Astrocyte (in vitro differentiated cells and primary cell): Measurements from ENCODE around the gene ADIPOQ.

Experiments used
- EZH2 ChIP-seq: IDR thresholded peaks from 2 replicates; pipeline ENCODE4 v1.6.1; 2012; ENCODE audit warnings: mild to moderate bottlenecking, low read length, inconsistent platforms; ENCODE audit not compliant: insufficient read depth
- TF ChIP-seq, protein P1 (sequence below): IDR thresholded peaks from 2 replicates; pipeline ENCODE4 v1.5.1; 2011; ENCODE audit warnings: low read depth, mild to moderate bottlenecking, inconsistent platforms, low read length, moderate library complexity; ENCODE audit not compliant: insufficient read depth

DNA sequence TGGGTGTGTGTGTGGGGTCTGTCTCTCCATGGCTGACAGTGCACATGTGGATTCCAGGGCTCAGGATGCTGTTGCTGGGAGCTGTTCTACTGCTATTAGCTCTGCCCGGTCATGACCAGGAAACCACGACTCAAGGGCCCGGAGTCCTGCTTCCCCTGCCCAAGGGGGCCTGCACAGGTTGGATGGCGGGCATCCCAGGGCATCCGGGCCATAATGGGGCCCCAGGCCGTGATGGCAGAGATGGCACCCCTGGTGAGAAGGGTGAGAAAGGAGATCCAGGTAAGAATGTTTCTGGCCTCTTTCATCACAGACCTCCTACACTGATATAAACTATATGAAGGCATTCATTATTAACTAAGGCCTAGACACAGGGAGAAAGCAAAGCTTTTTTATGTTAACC, 10.5 kb downstream of the ADIPOQ start:
- TF ChIP-seq EZH2, result no peak
- TF ChIP-seq, protein P1, sequence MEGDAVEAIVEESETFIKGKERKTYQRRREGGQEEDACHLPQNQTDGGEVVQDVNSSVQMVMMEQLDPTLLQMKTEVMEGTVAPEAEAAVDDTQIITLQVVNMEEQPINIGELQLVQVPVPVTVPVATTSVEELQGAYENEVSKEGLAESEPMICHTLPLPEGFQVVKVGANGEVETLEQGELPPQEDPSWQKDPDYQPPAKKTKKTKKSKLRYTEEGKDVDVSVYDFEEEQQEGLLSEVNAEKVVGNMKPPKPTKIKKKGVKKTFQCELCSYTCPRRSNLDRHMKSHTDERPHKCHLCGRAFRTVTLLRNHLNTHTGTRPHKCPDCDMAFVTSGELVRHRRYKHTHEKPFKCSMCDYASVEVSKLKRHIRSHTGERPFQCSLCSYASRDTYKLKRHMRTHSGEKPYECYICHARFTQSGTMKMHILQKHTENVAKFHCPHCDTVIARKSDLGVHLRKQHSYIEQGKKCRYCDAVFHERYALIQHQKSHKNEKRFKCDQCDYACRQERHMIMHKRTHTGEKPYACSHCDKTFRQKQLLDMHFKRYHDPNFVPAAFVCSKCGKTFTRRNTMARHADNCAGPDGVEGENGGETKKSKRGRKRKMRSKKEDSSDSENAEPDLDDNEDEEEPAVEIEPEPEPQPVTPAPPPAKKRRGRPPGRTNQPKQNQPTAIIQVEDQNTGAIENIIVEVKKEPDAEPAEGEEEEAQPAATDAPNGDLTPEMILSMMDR, result no peak
